Measurements from ENCODE around the gene CDKL2. TPM values are rescaled to one million over a fixed set of nuclear protein-coding genes. Genes with fewer than 3 reads are reported as not detected.

The CDKL2 gene
- total and polyA plus RNA-seq, 2 experiments from 2014 or later, result 1.8 to 3.1 TPM

- TF ChIP-seq ZNF462 (CRISPR knock-in tag; IDR thresholded peaks at IDR 0.05) (no peak), REST (IDR thresholded peaks at IDR 0.05; ENCODE audit: unreplicated experiment) (no peak), ZNF331 (CRISPR knock-in tag; IDR thresholded peaks at IDR 0.05; ENCODE audit: low read depth) (no peak), EZH2phosphoT487 (IDR thresholded peaks at IDR 0.05; ENCODE audit: unreplicated experiment) (no peak), ZNF114 (CRISPR knock-in tag; IDR thresholded peaks at IDR 0.05) (no peak), CREB1 (CRISPR knock-in tag; IDR thresholded peaks at IDR 0.05; ENCODE audit: low read depth) (no peak)
These were observed 46.3 kb downstream of the CDKL2 start (continued) for GRCh38 chr4:75584067-75584466.

- H3K4me3 ChIP-seq, result no peak overlapping the region
- H3K27me3 ChIP-seq (ENCODE audit: insufficient read depth), result peaks cover 10% of the 10 kb centered on the region
- H3K79me2 ChIP-seq (replicated peaks; ENCODE audit: insufficient read depth), result no peaks in the 10 kb centered on the region
- Mint-ChIP-seq H3K4me3 (no peak overlapping the region), H3K27ac (no peak overlapping the region), H3K36me3 (ENCODE audit: low read depth) (peaks cover 8% of the 10 kb centered on the region; the same call in 2 of the 3 replicates), H3K9me3 (peaks cover 22% of the 10 kb centered on the region), H3K27me3 (ENCODE audit: insufficient read depth, low read depth, poor library complexity) (peaks cover 15% of the 10 kb centered on the region), H3K4me1 (peaks cover 4% of the 10 kb centered on the region)
- no peaks in the 10 kb centered on the region for H3K4me1 ChIP-seq (ENCODE audit: insufficient read depth)
- no peaks in the 10 kb centered on the region for H3K36me3 ChIP-seq (ENCODE audit: insufficient read depth)
- H3F3A ChIP-seq (replicated peaks; ENCODE audit: low read depth), result no peaks in the 10 kb centered on the region
- DNase-seq (ENCODE audit: low spot score) (no peak), ATAC-seq (no peak)
- H3K9me2 ChIP-seq (ENCODE audit: insufficient read depth), result 0 out of 2 replicates have a peak, but pooled peaks cover 4% of the 10 kb centered on the region
- no peak overlapping the region for H2AFZ ChIP-seq
- H3K27ac ChIP-seq (ENCODE audit: low read depth), result no peak overlapping the region
- no peak overlapping the region for H3K4me2 ChIP-seq
- H4K20me1 ChIP-seq (replicated peaks; ENCODE audit: insufficient read depth), result no peaks in the 10 kb centered on the region
- TF ChIP-seq POLR2AphosphoS5 (IDR thresholded peaks at IDR 0.05; ENCODE audit: low read depth), result no peak
These were observed 62.6 kb downstream of the CDKL2 start for GRCh38 chr4:75567725-75568124.
